HUDEP-2 (cell line): Measurements from ENCODE around the gene SLC16A12.
"Not testable (repeated sequence)": the region's sequence is repeated elsewhere in the genome, so short reads cannot be mapped to it uniquely, and the experiment has no call there.

Experiments used
- DNase-seq, 76 experiments: peaks; one replicate each; lab custom pipeline; 2025; ENCODE audit not compliant: unreplicated experiment in 76 of 76; lab: John Stamatoyannopoulos, UW

Gene SLC16A12

DNA sequence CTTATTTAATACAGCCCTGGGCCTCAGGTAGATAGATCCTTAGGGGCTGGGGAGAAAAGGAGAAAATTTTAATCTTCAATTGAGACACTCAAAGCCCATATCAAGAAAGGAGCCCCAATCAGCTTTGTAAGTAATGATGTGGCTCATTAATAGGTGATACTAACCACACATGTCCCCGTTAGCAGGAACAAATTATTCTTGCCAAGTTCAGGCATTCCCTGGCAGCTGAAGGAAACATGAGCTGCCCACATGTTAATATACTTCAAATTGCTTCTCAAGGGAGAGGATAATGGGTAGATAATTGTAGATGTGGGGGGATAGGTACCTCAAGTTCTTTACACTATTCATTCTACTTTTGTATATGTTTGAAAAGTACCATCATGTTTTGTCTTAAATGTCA lies 106.5 kb downstream of the SLC16A12 start:
- DNase-seq: no peak

- DNase-seq: no peak
These were observed 107.8 kb downstream of the SLC16A12 start for GRCh38 chr10:89427629-89428028.

DNA sequence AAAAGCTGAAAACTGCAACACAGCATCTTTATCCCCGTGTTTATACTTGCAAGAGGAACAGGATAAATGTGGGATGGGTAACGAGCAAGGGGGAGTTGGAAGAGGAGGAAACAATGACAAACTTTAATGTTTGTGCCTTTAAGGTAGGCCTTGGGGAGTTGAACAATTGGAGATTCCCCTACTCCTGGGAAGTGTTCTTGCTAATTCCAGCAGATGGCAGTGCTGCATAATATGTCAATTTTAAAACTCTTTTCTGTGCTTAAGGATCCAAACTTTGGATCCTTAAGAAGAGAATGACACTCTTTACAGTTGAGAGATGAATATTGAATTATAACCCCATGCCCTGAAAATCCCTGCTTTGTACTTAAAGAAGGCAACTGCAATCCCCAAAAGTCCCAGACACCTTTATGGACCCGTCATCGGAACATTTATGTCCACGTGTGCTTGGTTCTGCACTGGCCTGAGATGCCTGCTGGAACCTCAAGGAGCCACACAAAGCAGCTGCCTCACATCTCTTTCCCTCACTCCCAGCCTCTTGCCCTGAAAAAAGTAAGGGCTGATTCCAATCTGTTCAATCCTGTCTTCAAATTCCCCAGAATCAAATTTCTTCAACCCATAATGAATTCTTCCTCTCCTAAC lies 109.0 kb downstream of the SLC16A12 start:
- peak in 13 of 76 experiments; percentile 1 to 42 (median 15) for DNase-seq

- DNase-seq: no peak
These were observed 110.4 kb downstream of the SLC16A12 start for GRCh38 chr10:89425000-89425399.

- DNase-seq: no peak
These were observed 114.3 kb downstream of the SLC16A12 start for GRCh38 chr10:89421018-89421476.

GRCh38 chr10:89419548-89419947 lies 115.8 kb downstream of the SLC16A12 start:
- no peak for DNase-seq

- no peak for DNase-seq
These were observed 118.9 kb downstream of the SLC16A12 start for GRCh38 chr10:89416465-89416864.

DNA sequence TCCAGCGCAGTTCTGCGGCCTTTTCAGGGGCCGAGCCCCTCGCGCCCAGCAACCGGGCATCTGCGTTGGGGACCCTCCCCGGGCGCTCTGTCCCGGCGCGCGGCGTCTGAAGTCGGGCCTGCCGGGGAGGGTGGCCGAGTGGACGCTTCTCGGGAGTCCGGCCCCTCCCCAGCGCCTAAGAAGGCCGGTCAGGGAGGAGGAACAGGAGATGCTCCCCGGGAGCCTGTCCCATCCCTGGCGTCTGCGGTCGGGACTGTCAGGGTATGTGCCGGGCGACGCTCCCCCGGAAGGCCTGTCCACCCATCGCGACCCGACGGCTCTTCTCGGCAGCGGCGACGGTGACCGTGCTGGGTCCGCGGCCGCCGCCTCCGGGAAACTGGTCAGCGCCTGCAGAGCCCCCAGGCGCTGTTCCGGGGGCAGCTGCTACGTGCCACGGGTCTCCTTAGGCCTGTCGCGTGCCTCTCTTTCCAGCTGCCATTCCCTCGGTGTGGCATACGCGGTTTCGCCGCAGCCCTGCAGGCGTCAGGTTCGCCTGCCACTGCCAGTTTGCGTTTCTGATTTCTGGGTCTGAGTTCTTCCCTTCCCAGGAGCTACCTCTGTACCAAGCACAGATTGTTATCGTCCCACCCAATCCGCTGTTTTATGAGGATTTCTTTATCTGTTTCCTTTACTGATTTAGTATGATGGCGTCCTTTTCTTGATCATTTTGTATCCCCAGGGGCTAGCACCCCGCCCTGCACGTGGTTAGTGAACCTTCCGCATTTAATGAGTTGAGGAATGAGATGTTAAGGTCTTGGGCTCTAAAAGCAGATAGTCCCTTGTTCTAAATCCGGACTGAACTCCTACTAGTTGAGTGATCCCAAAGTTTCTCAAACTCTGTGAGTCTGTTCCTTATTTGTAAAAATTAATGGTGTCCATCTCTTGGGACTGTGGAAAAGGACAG lies 120.2 kb downstream of the SLC16A12 start:
- no peak for DNase-seq

DNA sequence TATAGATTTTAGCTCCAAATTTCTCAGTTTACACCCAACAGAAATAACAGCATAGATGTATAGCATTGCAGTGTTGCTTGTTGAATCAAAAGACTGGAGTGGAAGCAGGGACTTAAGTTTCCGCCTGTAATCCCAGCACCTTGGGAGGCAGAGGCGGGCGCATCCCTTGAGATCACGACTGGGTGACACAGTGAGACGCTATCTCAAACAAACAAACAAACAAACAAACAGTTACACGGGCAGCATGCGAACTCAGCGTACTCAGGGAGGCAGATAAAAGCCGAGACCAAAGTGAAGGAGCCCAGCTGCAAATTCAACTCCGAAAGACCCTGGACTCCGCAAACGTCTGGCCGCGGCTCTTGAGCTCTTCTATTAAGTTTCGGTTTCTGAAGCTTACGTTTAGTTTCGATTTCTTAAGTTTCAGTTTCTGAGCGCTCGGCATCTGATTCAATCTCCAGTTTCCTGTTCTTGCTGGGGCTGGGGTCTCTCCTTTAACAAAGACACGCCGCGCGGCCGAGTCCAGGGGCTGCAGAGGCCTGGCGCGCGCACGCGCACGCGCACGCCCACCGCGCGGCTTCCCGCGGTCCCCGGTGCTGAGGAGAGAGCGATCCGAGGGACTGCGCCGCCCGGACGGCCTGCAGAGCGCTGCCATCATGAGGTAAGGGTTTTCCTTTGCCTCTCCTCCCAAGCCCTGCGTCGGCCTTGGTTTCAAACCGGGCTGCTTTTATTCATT lies 121.1 kb downstream of the SLC16A12 start, which contains the start of gene IFIT5:
Gene IFIT5, plus strand, starts transcription at position 423 of the 733 bp plus-strand sequence. Its CDS starts 231 bp downstream, at position 654.
- peak in 38 of 76 experiments; percentile 4 to 65 (median 23) for DNase-seq

GRCh38 chr10:89413398-89413912 lies 121.9 kb downstream of the SLC16A12 start:
- no peak for DNase-seq

DNA sequence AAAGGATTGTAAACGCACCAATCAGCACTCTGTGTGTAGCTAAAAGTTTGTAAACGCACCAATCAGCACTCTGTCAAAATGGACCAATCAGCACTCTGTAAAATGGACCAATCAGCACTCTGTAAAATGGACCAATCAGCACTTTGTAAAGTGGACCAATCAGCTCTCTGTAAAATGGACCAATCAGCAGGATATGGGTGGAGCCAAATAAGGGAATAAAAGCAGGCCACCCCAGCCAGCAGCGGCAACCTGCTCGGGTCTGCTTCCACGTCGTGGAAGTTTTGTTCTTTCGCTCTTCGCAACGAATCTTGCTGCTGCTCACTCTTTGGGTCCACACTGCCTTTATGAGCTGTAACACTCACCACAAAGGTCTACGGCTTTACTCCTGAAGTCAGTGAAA lies 123.1 kb downstream of the SLC16A12 start:
- DNase-seq: peak in 1 of 76 experiments; percentile 3

GRCh38 chr10:89411135-89411534 lies 124.3 kb downstream of the SLC16A12 start:
- not testable (repeated sequence) for DNase-seq

GRCh38 chr10:89410551-89410950 lies 124.8 kb downstream of the SLC16A12 start:
- DNase-seq: not testable (repeated sequence)

- DNase-seq: not testable (repeated sequence)
These were observed 126.1 kb downstream of the SLC16A12 start for GRCh38 chr10:89409282-89409681.

DNA sequence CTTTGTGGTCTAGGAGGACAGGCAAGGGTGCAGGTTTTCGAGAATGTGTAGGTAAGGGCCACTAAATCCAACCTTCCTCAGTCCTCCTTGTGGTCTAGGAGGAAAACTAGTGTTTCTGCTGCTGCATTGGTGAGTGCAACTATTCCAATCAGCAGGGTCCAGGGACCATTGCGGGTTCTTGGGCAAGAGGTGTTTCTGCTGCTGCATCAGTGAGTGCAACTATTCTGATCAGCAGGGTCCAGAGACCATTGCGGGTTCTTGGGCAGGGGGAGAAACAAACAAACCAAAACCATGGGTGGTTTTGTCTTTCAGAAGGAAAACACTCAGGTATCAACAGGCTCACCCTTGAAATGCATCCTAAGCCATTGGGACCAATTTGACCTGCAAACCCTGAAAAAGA lies 127.6 kb downstream of the SLC16A12 start:
- DNase-seq: not testable (repeated sequence)

- DNase-seq: not testable (repeated sequence)
These were observed 129.2 kb downstream of the SLC16A12 start for GRCh38 chr10:89406178-89406577.

- peak in 1 of 76 experiments; percentile 19 for DNase-seq
These were observed 131.0 kb downstream of the SLC16A12 start for GRCh38 chr10:89404104-89405047.

- peak in 2 of 76 experiments; percentile 25 to 28 for DNase-seq
These were observed 132.4 kb downstream of the SLC16A12 start for GRCh38 chr10:89403043-89403442.

DNA sequence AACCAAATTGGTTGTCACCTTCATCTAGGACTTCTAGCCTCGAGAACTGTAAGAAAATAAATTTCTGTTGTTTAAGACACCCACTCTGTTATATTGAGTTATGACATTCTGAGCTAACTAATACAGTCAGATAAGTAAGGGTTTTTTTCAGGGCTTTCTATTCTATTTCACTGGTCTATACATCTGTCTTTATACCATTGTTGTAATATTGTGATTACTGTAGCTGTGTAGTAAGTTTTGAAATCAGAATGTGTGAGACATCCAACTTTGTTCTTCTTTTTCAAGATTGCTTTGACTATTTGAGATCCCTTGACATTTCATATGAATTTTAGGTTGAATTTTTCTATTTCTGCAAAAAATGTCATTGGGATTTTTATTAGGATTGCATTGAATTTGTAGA lies 135.4 kb downstream of the SLC16A12 start:
- no peak for DNase-seq
